Loucy (cell line): ENCODE data around the gene MTHFD2L.

Experiments used
- CTCF ChIP-seq: fragments of 200-600 bp; sonication (generic); conservative IDR thresholded peaks from 2 replicates; pipeline ENCODE4 v1.5.1; 2014; ENCODE audit warnings: mild to moderate bottlenecking, antibody characterized with exemption, low read length
- EZH2phosphoT487 ChIP-seq: fragments of 200-600 bp; IDR thresholded peaks from 2 replicates; pipeline ENCODE4 v1.6.1; 2018; ENCODE audit warnings: antibody characterized with exemption, mild to moderate bottlenecking, moderate library complexity, borderline replicate concordance

GRCh38 chr4:74223801-74224200, 65.9 kb downstream of the MTHFD2L start:
- TF ChIP-seq CTCF = no peak
- TF ChIP-seq EZH2phosphoT487 = no peak
